ENCODE measurements around the gene AFG3L2.
"Not testable (repeated sequence)": the region's sequence is repeated elsewhere in the genome, so short reads cannot be mapped to it uniquely, and the experiment has no call there.

The AFG3L2 gene

DNA sequence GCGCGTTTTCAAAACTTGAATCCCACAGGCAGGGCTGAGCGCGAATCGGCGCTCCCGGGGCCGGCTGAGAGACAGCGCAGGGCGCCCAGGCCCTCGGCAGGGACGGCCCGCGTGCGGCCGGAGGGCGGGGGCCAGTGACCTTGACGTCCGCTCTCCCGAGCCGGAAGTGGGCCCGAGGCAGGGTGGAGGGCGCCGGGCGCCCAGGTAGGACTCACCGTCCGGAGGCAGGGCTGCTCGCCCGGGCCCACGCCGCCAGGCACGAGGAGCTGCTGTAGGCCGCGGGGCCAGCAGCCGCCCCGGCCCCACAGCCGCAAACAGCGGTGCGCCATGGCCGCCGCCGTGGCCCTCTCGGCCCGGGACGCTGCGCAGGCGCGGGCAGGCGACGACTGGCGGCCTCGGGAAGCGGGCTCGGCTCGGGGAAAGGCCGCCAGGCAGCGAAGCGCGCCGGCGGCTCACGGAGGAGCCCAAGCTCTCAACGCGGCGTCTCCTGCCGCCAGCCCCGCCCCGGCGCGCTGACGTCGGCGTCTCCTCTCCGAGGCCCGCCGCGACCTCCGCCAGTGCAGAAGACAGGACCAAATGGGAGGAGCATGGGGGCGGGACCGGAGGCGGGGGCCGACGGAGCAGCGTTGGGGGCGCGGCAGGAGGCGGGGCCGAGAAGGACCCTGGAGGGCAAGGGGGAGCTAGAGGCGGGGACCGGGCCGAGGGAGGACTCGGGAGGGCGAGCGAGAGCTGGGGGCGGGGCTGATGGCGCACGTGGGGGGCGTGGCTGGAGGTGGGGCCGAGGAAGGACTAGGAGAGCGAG is at the start of gene AFG3L2:
Gene AFG3L2, minus strand, starts transcription at position 474 of the 802 bp plus-strand sequence. Its CDS starts 145 bp downstream, at position 329.
- DNase-seq (ENCODE audit: low spot score): peak; percentile 99

DNA sequence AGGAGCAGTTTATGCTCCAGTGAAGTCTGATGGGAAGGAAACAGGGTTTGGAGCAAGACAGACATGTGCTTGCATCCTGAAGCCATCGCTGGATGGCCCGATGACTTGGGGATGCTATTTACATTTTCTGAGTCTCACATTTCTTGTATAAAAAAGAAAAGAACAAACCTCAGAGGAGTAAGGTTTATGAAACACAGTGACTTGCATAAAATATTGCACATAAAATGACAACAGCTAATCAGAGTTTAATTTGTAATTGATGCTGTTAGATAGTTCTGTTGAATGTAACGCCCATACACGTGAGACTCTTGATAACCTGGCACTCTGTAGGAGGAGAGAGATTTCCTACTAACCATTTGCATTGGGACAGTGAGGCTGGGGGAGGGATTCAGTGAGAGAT is 47.2 kb upstream of the AFG3L2 start:
- no peak for DNase-seq (ENCODE audit: low spot score)

DNA sequence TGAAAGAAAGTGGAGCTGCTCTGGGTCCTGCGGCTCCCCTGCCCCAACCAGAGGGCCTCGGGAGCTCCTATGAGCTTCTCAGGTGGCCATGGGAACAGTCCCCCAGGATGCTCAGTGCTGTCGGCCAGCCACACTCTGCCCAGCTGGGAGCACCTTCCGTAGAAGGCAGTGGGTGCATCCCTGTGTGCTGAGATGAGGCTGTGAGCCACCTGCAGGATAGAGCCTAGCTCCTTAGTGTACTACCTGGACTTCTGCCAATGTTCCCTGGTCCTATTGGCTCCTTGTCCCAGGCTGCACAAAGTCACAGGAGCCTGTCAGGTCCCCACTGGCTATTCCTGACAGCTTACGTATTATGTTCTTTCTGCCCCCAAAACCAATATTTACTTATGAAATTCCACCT is 46.8 kb upstream of the AFG3L2 start:
- DNase-seq (ENCODE audit: low spot score): no peak

DNA sequence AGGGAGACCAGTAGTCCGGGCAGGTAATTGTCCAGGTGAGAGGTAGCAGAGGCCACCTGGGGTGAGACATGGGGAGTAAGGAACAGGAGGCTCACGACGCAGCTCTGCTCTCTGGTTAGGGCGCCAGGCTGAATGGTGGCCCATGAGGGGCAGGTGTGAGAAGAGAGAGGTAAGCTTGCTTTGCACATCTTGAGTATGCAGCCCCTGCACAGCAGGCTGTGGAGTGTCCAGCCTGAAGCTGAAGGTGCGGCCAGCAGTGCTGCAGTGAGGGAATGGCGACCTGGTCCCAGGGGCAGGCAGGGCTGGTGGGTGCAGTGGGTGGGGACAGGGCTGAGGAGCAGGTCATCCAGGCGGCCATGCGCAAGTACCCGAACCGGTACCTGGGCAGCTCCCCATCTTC is 46.4 kb upstream of the AFG3L2 start:
- DNase-seq (ENCODE audit: low spot score): no peak

DNA sequence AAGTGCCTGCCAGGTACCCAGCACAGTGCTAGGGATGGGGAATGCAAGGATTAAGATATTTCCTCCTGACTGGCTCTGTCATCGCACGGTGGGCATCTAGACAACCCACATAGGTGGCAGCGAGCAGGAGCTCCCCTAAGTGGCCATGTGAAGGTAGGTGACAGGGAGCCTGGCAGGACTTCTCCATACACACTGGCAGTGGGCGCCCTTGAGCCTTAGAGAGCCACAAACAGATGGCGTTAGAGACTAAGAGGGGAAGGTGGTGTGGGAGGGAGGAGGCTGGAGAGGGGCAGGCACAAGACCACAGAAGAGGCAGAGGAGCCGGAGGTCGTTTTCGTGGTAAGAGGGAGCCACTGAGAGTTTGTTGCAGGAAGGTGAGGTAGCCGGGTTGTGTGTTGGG is 45.9 kb upstream of the AFG3L2 start:
- no peak for DNase-seq (ENCODE audit: low spot score)

DNA sequence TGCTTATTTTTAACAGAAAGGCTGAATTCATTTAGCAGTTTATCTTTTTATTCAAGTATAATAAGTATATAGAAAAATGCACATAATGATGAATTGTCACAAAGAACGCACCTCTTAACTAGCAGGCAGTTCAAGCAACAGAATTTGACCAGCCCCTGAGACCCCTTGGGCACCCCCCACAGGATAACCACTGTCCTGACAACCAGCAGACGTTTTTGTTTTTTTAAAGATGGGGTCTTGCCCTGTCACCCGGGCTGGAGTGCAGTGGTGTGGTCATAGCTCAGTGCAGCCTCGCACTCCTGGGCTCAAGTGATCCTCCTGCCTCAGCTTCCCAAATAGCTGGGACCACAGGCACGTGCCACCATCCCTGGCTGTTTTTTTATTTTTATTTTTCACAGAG is 44.7 kb upstream of the AFG3L2 start:
- DNase-seq (ENCODE audit: low spot score): no peak

DNA sequence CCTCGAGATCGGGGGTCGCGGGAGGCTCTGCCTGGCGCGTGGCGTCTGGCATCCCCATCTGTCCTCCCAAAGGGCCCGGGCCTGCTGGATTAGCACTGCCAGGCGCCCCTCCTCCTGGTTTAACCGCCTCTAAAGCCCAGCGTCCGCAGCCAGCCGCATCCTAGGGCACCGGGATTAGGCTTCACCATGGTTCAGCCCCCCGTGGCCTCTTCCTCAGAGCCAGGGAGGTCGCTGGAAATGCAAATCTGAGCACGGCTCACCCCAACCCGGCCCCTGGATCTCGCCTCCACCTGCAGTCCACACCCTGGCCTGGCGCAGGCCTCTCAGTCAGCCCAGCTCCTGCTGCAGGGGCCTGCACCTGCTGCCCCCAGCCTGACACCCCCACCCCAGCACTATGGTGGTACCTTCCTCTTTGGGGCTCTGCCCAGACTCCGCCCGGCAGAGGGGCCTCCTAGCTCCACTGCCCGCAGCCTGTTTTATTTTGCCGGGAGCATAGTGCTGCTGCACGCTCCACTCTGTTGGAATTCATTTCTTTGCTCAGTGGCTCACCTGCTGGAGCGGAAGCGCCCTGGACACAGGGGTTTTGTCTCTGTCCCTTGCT is 43.9 kb upstream of the AFG3L2 start:
- no peak for DNase-seq (ENCODE audit: low spot score)

DNA sequence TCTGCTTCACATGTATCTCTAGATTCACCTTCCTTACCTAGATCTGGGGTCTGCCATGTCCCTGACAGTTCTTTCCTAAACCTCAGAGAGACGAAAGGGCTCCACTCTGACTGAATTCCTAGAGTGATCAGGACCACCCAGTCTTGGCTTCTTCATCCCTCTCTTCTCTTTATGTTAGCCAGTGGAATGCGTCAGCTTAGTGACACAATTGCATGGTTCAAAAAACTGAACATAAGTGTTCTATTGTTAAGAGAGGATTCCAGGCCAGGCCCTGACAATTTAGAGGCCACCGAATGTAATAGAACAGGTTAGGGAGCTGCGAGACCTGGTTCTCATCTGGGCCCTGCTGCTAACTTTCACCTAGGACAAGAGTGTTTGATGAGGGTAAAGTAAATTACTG is 40.7 kb upstream of the AFG3L2 start:
- DNase-seq (ENCODE audit: low spot score): no peak

DNA sequence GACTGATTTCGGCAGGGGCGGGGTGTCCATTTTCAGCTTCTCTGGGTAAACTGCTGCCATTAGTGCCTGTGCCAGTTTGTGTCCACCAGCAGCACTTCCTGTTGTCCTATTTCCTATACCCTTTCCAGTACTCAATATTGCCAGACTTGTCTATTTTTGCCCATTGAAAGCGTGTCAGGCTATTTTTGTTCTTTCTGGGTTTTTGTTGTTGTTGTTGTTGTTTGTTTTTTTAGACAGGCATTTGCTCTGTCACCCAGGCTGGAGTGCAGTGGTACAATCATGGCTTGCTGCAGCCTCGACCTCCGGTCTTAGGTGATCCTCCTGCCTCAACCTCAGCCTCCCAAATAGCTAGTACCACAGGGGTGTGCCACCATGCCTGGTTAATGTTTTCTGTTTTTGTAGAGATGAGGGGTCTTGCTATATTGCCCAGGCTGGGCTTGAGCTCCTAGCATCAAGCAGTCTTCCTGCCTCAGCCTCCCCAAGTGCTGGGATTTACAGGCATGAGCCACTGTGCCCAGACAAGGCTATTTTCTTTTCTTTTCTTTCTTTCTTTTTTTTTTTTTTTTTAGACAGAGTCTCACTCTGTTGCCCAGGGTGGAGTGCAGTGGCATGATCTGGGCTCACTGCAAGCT is 39.2 kb upstream of the AFG3L2 start:
- DNase-seq (ENCODE audit: low spot score): no peak

DNA sequence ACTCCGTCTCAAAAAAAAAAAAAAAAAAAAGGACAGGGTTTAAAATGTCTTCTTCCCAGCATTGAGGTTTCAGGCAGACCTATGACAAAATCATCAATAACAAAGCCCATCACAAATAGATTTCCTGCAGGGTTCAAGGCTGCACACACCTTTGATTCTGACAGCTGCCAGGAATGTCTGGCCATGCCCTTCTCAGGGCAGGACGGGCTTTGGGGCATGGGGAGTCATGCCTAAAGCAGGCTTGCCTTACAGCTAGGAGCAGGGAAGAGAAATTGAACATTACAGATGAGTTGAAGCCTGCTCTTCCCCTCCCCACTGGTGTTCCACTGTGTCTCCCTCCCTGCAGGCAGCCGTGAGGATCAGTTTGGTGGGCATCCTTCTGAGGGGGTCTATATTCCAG is 34.4 kb upstream of the AFG3L2 start:
- DNase-seq (ENCODE audit: low spot score): no peak

DNA sequence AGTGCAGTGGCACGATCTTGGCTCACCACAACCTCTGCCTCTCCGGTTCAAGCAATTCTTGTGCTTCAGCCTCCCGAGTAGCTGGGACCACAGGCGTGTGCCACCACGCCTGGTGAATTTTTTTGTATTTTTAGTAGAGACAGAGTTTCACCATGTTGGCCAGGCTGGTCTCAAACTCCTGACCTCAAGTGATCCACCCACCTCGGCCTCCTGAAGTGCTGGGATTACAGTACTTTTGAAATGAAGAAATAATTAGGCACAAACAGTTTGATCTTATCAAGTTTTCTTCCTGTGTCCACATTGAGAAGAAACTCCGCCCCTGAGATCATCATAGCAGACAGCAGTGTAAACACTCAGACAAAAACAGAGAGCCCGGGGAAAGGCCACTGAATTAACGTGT is 33.7 kb upstream of the AFG3L2 start:
- DNase-seq (ENCODE audit: low spot score): not testable (repeated sequence)

DNA sequence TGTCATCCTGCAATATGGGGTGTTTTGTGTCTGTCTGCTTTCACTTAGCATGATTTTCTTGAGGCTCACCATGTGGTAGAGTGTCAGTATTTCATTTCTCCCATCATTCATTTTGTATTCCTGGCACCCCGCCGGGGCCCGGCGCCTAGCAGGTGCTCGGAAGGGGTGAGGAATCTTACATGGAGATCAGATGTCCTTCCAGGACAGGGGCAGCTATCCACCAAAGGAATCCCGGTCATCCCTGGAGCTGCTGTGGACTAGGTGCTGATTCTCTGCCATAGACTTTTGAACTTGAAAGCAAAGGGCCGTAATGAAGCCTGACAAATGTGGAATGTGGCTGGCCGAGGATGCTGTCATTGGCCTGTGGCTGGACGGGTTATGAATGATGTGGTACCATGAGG is 33.1 kb upstream of the AFG3L2 start:
- peak; percentile 21 for DNase-seq (ENCODE audit: low spot score)

DNA sequence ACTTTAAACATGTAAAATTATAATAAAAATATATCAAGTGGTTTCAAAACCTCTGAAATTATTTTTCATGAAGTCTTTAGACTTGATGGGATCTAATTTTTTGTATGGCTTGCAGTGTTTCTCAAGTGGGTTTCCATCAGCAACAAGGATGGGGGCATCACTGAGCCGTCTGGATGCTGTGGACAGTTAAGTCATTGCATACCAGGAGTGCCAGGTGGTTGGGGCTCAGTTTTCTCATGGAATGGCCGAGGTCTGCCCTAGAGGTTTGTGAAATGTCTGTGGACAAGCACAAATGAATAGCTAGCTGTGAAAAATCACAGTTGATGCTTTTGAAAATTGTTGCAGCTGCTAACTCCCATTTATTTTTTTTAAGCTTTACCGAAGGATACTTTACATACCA is 32.4 kb upstream of the AFG3L2 start:
- DNase-seq (ENCODE audit: low spot score): peak; percentile 45

DNA sequence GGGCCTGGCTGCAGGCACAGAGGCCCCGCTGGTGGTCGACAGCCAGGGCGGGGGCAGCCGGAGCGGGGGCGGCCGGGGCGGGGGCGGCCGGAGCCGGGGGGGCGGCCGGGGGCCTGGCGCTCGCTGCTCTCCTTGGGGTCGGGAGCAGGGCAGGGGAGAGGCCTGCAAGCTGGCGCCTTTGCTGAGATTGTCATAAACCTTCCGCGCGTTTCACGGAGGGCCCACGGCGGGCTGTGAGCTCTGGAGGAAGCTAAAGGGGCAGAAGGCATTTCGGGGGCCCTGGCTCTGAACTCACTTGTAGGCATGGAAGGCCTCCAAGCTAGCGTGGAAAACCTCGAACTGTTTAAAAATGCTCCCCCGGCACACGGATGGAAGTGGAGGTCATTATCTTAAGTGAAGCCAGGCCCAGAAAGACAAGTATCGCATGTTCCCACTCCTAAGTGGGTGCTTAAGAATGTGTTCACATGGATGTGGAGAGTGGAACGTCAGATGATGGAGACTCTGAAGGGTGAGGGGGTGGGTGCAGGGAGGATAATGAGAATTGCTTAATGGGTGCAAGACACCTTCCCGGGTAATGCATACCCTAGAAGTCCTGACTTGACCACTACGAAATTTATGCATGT is 31.3 kb upstream of the AFG3L2 start:
- peak; percentile 24 for DNase-seq (ENCODE audit: low spot score)

DNA sequence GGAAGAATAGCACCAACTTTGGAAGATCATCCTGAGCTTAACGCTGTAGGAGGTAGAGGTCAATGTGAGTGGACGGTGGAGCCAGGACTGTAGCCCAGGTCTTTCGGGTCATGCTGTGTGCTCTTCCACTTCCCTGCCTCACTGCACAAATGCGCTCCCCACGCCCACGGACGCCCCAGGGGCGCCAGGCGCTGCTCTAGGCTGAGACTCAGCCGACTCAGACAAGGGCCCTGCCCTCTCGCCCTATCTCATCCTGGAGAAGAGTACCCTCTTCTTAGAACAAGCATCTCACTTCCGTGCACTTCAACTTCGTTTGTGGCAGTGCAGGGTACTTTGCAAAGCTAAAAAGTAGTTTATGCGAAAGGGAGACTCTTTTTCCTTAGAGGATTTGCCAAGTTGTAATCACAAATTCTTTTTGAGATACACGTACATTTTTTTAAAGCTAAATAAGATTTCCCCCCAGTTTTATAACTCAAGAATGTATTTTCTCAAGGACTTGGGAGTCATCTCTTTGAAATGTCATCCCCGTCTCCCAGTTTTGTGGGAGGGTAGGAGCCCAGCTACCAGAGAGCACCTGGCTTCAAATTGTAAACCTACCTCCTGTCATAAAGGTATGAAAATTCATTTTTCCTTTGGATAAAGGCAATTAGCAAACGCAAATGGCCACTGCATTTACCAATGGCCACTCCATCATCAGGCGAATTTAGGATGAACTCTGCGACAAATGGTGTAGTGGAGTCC is 29.5 kb upstream of the AFG3L2 start:
- no peak for DNase-seq (ENCODE audit: low spot score)

DNA sequence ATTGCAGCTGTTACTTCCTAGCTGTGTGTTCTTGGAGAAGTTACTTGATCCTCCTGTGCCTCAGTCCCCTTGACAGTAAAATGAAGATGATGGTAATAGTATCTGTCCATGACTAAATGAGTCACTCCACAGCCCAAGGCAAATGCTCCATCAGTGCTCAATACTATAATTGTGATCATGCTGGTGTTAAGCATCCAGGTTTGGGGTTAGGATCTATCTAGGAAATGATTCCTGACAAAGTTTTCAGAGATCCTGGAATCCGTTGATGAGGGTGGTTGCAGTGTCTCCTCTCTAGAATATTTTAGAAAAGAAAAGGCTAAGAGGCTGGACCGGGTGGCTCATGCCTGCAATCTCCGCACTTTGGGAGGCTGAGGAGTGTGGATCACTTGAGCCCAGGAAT is 28.0 kb upstream of the AFG3L2 start:
- no peak for DNase-seq (ENCODE audit: low spot score)

DNA sequence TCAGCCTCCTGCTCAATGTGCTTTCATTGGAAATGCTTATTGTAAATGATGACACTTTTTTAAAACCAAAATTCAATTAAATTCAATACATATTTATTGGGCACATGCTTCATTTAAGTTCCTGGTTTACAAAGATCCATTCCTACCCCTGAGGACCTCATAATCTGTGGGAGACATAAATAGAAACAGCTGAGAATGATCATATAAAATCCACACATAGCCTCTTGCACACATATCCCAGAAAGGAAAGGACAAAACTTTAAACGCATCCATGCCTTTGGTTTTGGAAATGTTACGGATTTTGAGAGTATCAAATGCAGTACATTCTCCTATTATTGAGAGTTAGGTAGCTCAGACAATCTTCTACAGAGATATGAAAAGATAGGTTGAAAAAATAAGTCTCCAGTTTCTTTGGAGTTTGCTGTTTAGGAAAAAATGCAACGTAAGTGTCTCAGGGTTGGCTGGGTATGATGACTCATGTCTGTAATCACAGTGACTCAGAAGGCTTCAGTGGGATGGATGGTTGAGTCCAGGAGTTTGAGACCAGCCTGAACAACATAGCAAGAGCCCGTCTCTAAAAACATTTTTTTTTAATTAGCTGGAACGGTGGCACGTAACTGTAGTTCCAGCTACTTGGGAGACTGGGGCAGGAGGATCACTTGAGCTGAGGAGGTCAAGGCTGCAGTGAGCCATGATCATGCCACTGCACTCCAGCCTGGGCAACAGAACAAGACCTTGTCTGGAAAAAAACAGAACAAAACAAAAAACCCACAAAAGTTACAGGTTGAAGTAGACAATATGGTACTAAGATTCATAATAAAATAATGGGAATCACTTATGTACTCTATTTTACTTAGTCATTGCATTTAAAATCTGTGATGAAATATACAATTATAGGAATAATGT is 26.8 kb upstream of the AFG3L2 start:
- peak; percentile 93 for DNase-seq (ENCODE audit: low spot score)

DNA sequence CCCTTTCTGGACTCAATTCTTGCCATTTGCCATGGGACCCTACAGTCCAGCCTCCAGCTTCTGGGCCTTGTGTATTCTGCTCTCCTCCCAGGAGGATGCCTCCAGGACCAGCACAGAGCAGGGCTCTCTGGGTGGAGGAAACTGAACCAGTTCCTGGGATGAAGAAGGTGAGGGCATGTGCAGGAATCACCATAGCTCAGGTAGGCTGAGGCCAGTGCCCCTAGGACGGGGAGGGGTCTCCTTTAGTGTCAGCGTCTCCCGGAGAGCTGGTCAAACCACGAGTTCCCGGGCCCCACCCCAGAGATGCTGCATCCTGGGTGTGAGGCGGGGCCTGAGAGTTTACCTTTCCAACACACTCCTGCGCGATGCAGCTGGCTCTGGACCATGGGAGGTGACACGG is 24.9 kb upstream of the AFG3L2 start:
- no peak for DNase-seq (ENCODE audit: low spot score)

DNA sequence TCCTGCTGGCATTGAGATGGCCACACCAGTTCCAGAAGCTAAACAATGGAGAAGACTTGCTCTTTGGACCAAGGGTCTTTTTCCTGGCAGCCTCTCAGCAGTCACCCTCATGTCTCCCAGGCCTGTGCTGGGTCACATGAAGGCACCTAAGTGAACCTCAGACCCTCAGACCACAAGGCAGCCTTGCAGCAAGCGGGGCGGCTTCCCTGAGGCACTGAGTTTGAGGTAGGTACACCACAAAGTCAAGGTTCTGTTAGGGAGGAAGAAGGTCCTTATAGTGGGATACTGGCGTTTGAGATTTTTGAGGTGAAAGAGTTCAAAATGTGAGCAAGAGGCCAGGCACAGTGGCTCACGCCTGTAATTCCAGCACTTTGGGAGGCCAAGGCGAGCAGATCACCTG is 22.2 kb upstream of the AFG3L2 start:
- no peak for DNase-seq (ENCODE audit: low spot score)

DNA sequence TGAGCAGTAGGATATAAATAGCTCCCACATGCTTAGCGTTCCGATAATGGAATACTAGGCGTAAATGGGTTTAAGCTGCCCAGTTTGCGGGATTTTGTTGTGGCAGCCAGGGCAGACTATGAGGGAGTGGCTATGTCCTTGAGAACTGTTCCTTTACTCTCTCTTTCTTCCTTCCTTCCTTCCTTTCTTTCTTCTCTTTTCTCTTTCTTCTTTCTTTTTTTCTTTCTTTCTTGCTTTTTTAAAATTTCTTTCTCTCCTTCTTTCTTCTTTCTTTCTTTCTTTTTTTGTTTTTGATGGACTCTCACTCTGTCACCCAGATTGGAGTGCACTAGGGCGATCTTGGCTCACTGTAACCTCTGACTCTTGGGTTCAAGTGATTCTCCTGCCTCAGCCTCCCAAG is 21.6 kb upstream of the AFG3L2 start:
- no peak for DNase-seq (ENCODE audit: low spot score)

DNA sequence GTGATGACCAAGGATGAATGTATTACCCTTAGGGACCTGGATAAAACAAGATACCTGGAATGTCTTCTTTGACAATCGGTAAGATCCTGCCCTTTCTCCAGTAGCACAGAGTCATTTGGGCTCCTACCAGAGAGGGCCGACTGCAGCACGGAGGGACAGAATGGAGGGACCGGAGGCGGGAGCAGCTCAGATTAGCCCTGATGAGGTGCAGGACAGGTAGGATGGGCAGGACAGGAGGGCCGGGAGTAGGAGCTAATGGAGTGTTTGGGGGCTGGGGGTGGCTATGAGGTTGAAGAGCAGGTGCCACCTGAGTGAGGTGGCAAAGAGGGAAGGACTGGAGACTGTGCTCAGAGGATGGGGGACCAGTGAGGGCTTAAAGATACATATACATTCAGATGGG is 20.8 kb upstream of the AFG3L2 start:
- DNase-seq (ENCODE audit: low spot score): no peak
